BE2C (cell line): ENCODE data around the gene NR2C2AP. TPM values are rescaled to one million over a fixed set of nuclear protein-coding genes. Genes with fewer than 3 reads are reported as not detected.

ENCODE experiments used
- DNase-seq: peaks from one replicate; pipeline ENCODE4 v3.0.0-alpha.2; 2020
- H3K27me3 ChIP-seq: fragments of 250-450 bp; sonication (Bioruptor Pico); 2 replicates; pipeline ENCODE4 v1.5.1; 2020; ENCODE audit warnings: mild to moderate bottlenecking
- H3K36me3 ChIP-seq: fragments of 250-450 bp; sonication (Bioruptor Pico); 2 replicates; pipeline ENCODE4 v1.5.1; 2020; ENCODE audit warnings: mild to moderate bottlenecking
- H3K4me1 ChIP-seq: fragments of 250-450 bp; sonication (Bioruptor Pico); 2 replicates; pipeline ENCODE4 v1.5.1; 2020
- H3K4me3 ChIP-seq: 2 replicates; pipeline ENCODE4 v1.5.1; 2011; ENCODE audit warnings: low read depth, low read length
- H3K9me3 ChIP-seq: fragments of 250-450 bp; sonication (Bioruptor Pico); 2 replicates; pipeline ENCODE4 v1.5.1; 2020
- CTCF ChIP-seq: IDR thresholded peaks from 2 replicates; pipeline ENCODE4 v1.5.1; 2012; ENCODE audit warnings: mild to moderate bottlenecking, low read depth, low read length
- polyA plus RNA-seq: library from polyadenylated mRNA; unstranded; fragments of >200 nt; gene quantifications from one replicate; pipeline ENCODE4 v1.2.1, GENCODE V29; 2012; ENCODE audit warnings: low read depth, missing spikeins; ENCODE audit not compliant: insufficient read length, insufficient read depth

The NR2C2AP gene
- polyA plus RNA-seq: 41.1 TPM

- no peak for TF ChIP-seq CTCF
- Histone ChIP-seq H3K9me3 (no peaks in the 10 kb centered on the region), H3K27me3 (peaks cover 5% of the 10 kb centered on the region; the same call in 1 of the 2 replicates)
These were observed at the start of gene NR2C2AP for GRCh38 chr19:19203012-19203856. NR2C2AP (minus strand) TSS chr19:19203414; CDS start chr19:19203060, 354 bp downstream.

GRCh38 chr19:19250196-19250801, 47.1 kb upstream of the NR2C2AP start:
- Histone ChIP-seq H3K9me3 (no peaks in the 10 kb centered on the region), H3K36me3 (no peaks in the 10 kb centered on the region), H3K4me3 (no peak overlapping the region), H3K4me1 (no peaks in the 10 kb centered on the region), H3K27me3 (peaks cover 18% of the 10 kb centered on the region)
- TF ChIP-seq CTCF: no peak
- DNase-seq: no peak

More at GRCh38 chr19:19203012-19203856, at the start of gene NR2C2AP:
- Histone ChIP-seq H3K4me3 (peak within 1 kb of the TSS; percentile 90), H3K4me1 (no peaks in the 10 kb centered on the region), H3K36me3 (peaks cover 2% of the 10 kb centered on the region)
- peak; percentile 93 for DNase-seq

- no peaks in the 10 kb centered on the region for H3K36me3 ChIP-seq
- no peaks in the 10 kb centered on the region for H3K4me1 ChIP-seq
- H3K27me3 ChIP-seq: no peaks in the 10 kb centered on the region
- H3K9me3 ChIP-seq: no peaks in the 10 kb centered on the region; the same call in 1 of the 2 replicates
- H3K4me3 ChIP-seq: no peak overlapping the region
- no peak for TF ChIP-seq CTCF
- DNase-seq: no peak
These were observed 37.3 kb upstream of the NR2C2AP start for GRCh38 chr19:19240476-19240875.

GRCh38 chr19:19239675-19240074, 36.5 kb upstream of the NR2C2AP start:
- no peaks in the 10 kb centered on the region for H3K36me3 ChIP-seq
- no peaks in the 10 kb centered on the region for H3K27me3 ChIP-seq
- TF ChIP-seq CTCF: no peak
- no peak for DNase-seq
- no peak overlapping the region for H3K4me3 ChIP-seq
- no peaks in the 10 kb centered on the region; the same call in 1 of the 2 replicates for H3K9me3 ChIP-seq
- no peaks in the 10 kb centered on the region for H3K4me1 ChIP-seq

GRCh38 chr19:19238126-19238894, 35.1 kb upstream of the NR2C2AP start:
- Histone ChIP-seq H3K4me1 (no peaks in the 10 kb centered on the region), H3K9me3 (peaks cover 3% of the 10 kb centered on the region; the same call in 1 of the 2 replicates), H3K36me3 (no peaks in the 10 kb centered on the region), H3K4me3 (no peak overlapping the region), H3K27me3 (no peaks in the 10 kb centered on the region)
- no peak for TF ChIP-seq CTCF
- no peak for DNase-seq
